NB4 (cell line): ENCODE measurements around the gene IFT122.
"Not testable (repeated sequence)": the region's sequence is repeated elsewhere in the genome, so short reads cannot be mapped to it uniquely, and the experiment has no call there.

Experiments used
- DNase-seq: peaks from one replicate; pipeline ENCODE4 v3.0.0; 2010; ENCODE audit warnings: low read depth
- H3K4me3 ChIP-seq: one replicate; pipeline ENCODE4 v1.5.1; 2011; ENCODE audit warnings: mild to moderate bottlenecking, low read depth, low read length, moderate library complexity
- CTCF ChIP-seq: IDR thresholded peaks from one replicate; pipeline ENCODE4 v1.5.1; 2012; ENCODE audit warnings: low read depth, low read length
- MAX ChIP-seq: IDR thresholded peaks from 2 replicates; pipeline ENCODE4 v1.6.1; 2011; ENCODE audit warnings: low read depth, low read length
- MYC ChIP-seq: IDR thresholded peaks from 2 replicates; pipeline ENCODE4 v1.6.1; 2011; ENCODE audit warnings: low read depth, low read length
- POLR2A ChIP-seq: IDR thresholded peaks from 2 replicates; pipeline ENCODE4 v1.6.1; 2011; ENCODE audit warnings: mild to moderate bottlenecking; ENCODE audit not compliant: insufficient read length; ENCODE audit errors: extremely low read depth

Gene IFT122

GRCh38 chr3:129490273-129490675 is 50.2 kb downstream of the IFT122 start:
- no peak overlapping the region for H3K4me3 ChIP-seq
- TF ChIP-seq MYC (no peak), MAX (0 out of 2 replicates have a peak, but pooled peaks have one; percentile 4), CTCF (peak; percentile 78)
- peak; percentile 84 for DNase-seq

- not testable (repeated sequence) for DNase-seq
Observed at GRCh38 chr3:129491077-129491476, 51.1 kb downstream of the IFT122 start.

GRCh38 chr3:129491794-129492193 is 51.8 kb downstream of the IFT122 start:
- no peak for DNase-seq
- TF ChIP-seq CTCF (no peak), MAX (no peak), MYC (no peak), POLR2A (no peak)
- H3K4me3 ChIP-seq: no peak overlapping the region

More at GRCh38 chr3:129491077-129491476, 51.1 kb downstream of the IFT122 start:
- H3K4me3 ChIP-seq: not testable (repeated sequence)

GRCh38 chr3:129492691-129493090 is 52.7 kb downstream of the IFT122 start:
- no peak for TF ChIP-seq POLR2A
- no peak for TF ChIP-seq MYC
- TF ChIP-seq MAX: no peak
- no peak for TF ChIP-seq CTCF
- DNase-seq: no peak
- no peak overlapping the region for H3K4me3 ChIP-seq

- no peak for TF ChIP-seq MYC
- no peak for TF ChIP-seq POLR2A
- TF ChIP-seq MAX: no peak
- TF ChIP-seq CTCF: no peak
- no peak for DNase-seq
Observed at GRCh38 chr3:129493206-129493605, 53.2 kb downstream of the IFT122 start.

GRCh38 chr3:129494499-129494898 is 54.5 kb downstream of the IFT122 start:
- H3K4me3 ChIP-seq, DNase-seq: not testable (repeated sequence)

More at GRCh38 chr3:129493206-129493605, 53.2 kb downstream of the IFT122 start:
- no peak overlapping the region for H3K4me3 ChIP-seq

- not testable (repeated sequence) for DNase-seq, H3K4me3 ChIP-seq
Observed at GRCh38 chr3:129495006-129495639, 55.1 kb downstream of the IFT122 start.

- not testable (repeated sequence) for H3K4me3 ChIP-seq, DNase-seq
Observed at GRCh38 chr3:129497876-129498275, 57.9 kb downstream of the IFT122 start.

GRCh38 chr3:129498603-129499488 is 58.8 kb downstream of the IFT122 start:
- not testable (repeated sequence) for H3K4me3 ChIP-seq, DNase-seq

- not testable (repeated sequence) for H3K4me3 ChIP-seq, DNase-seq
Observed at GRCh38 chr3:129499604-129500333, 59.7 kb downstream of the IFT122 start.
